H9 (cell line): ENCODE data around the gene DCANP1. TPM values are rescaled to one million over a fixed set of nuclear protein-coding genes. Genes with fewer than 3 reads are reported as not detected.

Experiments used
- DNase-seq: peaks from one replicate; pipeline ENCODE4 v3.0.0-alpha.2; 2017
- H2AFZ ChIP-seq: one replicate; pipeline ENCODE4 v1.6.1; 2013; ENCODE audit warnings: mild to moderate bottlenecking, low read length, control low read depth, moderate library complexity
- H2AK5ac ChIP-seq: 2 replicates; pipeline ENCODE4 v1.6.1; 2013; ENCODE audit warnings: low read length, control low read depth, mixed read lengths; ENCODE audit not compliant: insufficient read length
- H2BK120ac ChIP-seq: one replicate; pipeline ENCODE4 v1.6.1; 2013; ENCODE audit warnings: low read depth, mild to moderate bottlenecking, low read length, control low read depth, inconsistent platforms; ENCODE audit not compliant: poor library complexity, severe bottlenecking
- H2BK12ac ChIP-seq: 2 replicates; pipeline ENCODE4 v1.6.1; 2013; ENCODE audit warnings: low read length, control low read depth, mixed read lengths, low read depth; ENCODE audit not compliant: insufficient read length
- H2BK15ac ChIP-seq: 2 replicates; pipeline ENCODE4 v1.6.1; 2013; ENCODE audit warnings: low read depth, low read length, control low read depth
- H2BK20ac ChIP-seq: one replicate; pipeline ENCODE4 v1.6.1; 2013; ENCODE audit warnings: low read depth, mild to moderate bottlenecking, low read length, control low read depth, inconsistent platforms; ENCODE audit not compliant: poor library complexity, severe bottlenecking
- H2BK5ac ChIP-seq: 2 replicates; pipeline ENCODE4 v1.6.1; 2013; ENCODE audit warnings: low read length, control low read depth, mixed read lengths; ENCODE audit not compliant: insufficient read length
- H3K14ac ChIP-seq: 2 replicates; pipeline ENCODE4 v1.6.1; 2013; ENCODE audit warnings: low read length, control low read depth; ENCODE audit not compliant: insufficient read depth
- H3K18ac ChIP-seq: 2 replicates; pipeline ENCODE4 v1.6.1; 2013; ENCODE audit warnings: low read depth, mild to moderate bottlenecking, mixed read lengths, low read length, control low read depth; ENCODE audit not compliant: insufficient read length
- H3K23ac ChIP-seq: 2 replicates; pipeline ENCODE4 v1.6.1; 2013; ENCODE audit warnings: low read length, control low read depth, mixed read lengths, low read depth; ENCODE audit not compliant: insufficient read length
- H3K23me2 ChIP-seq: 2 replicates; pipeline ENCODE4 v1.6.1; 2013; ENCODE audit warnings: low read depth, mild to moderate bottlenecking, mixed read lengths, low read length, control low read depth; ENCODE audit not compliant: insufficient read length, poor library complexity, severe bottlenecking
- H3K27ac ChIP-seq: 2 replicates; pipeline ENCODE4 v1.5.1; 2013; ENCODE audit warnings: low read length, control low read depth, mixed read lengths, low read depth; ENCODE audit not compliant: insufficient read length
- H3K27me3 ChIP-seq: 2 replicates; pipeline ENCODE4 v1.6.1; 2013; ENCODE audit warnings: low read length, control low read depth, inconsistent platforms; ENCODE audit not compliant: insufficient read depth
- H3K4ac ChIP-seq: 2 replicates; pipeline ENCODE4 v1.6.1; 2013; ENCODE audit warnings: low read depth, mild to moderate bottlenecking, control low read depth, inconsistent platforms, low read length, moderate library complexity
- H3K4me1 ChIP-seq: 2 replicates; pipeline ENCODE4 v1.6.1; 2013; ENCODE audit warnings: low read length, control low read depth, inconsistent platforms; ENCODE audit not compliant: insufficient read depth
- H3K4me2 ChIP-seq: 2 replicates; pipeline ENCODE4 v1.6.1; 2013; ENCODE audit warnings: low read length, control low read depth, mixed read lengths; ENCODE audit not compliant: insufficient read length, insufficient read depth
- H3K56ac ChIP-seq: 2 replicates; pipeline ENCODE4 v1.6.1; 2013; ENCODE audit warnings: low read depth, mild to moderate bottlenecking, mixed read lengths, low read length, control low read depth; ENCODE audit not compliant: insufficient read length
- H3K79me1 ChIP-seq: 2 replicates; pipeline ENCODE4 v1.6.1; 2013; ENCODE audit warnings: low read depth, mild to moderate bottlenecking, moderate library complexity, low read length, control low read depth, inconsistent platforms; ENCODE audit not compliant: insufficient read depth, poor library complexity, severe bottlenecking
- H3K79me2 ChIP-seq: 2 replicates; pipeline ENCODE4 v1.6.1; 2013; ENCODE audit warnings: low read length, control low read depth, inconsistent platforms; ENCODE audit not compliant: insufficient read depth
- H3K9ac ChIP-seq: 2 replicates; pipeline ENCODE4 v1.6.1; 2013; ENCODE audit warnings: low read length, control low read depth, mixed read lengths; ENCODE audit not compliant: insufficient read length; ENCODE audit errors: extremely low read depth
- H3K9me3 ChIP-seq: one replicate; pipeline ENCODE4 v1.6.1; 2013; ENCODE audit warnings: low read depth, low read length, inconsistent platforms; ENCODE audit not compliant: control insufficient read depth
- H3T11ph ChIP-seq: one replicate; pipeline ENCODE4 v1.6.1; 2013; ENCODE audit warnings: mild to moderate bottlenecking, low read length, control low read depth, inconsistent platforms
- H4K20me1 ChIP-seq: one replicate; pipeline ENCODE4 v1.6.1; 2013; ENCODE audit not compliant: control insufficient read depth, insufficient read length, insufficient read depth
- H4K5ac ChIP-seq: 2 replicates; pipeline ENCODE4 v1.6.1; 2013; ENCODE audit warnings: low read depth, mild to moderate bottlenecking, mixed read lengths, low read length, control low read depth; ENCODE audit not compliant: insufficient read length
- H4K8ac ChIP-seq: replicated peaks from 2 replicates; pipeline ENCODE4 v1.6.1; 2013; ENCODE audit warnings: low read length, control low read depth, mixed read lengths, low read depth; ENCODE audit not compliant: insufficient read length
- H4K91ac ChIP-seq: 2 replicates; pipeline ENCODE4 v1.6.1; 2013; ENCODE audit warnings: low read depth, mild to moderate bottlenecking, moderate library complexity, mixed read lengths, low read length, control low read depth; ENCODE audit not compliant: insufficient read length
- H3K27ac Mint-ChIP-seq, 3 experiments: 2 replicates in 2 of 3; 3 replicates in 1 of 3; pipeline ENCODE4 v1.8.0; 2020 to 2021; ENCODE audit warnings: mixed read lengths in 3 of 3, mild to moderate bottlenecking in 1 of 3, moderate library complexity in 1 of 3
- H3K27me3 Mint-ChIP-seq: 2 replicates; pipeline ENCODE4 v1.8.0; 2021; ENCODE audit warnings: low read depth, mild to moderate bottlenecking, moderate library complexity, mixed read lengths
- H3K36me3 Mint-ChIP-seq, 3 experiments: 2 replicates in 2 of 3; 3 replicates in 1 of 3; pipeline ENCODE4 v1.8.0; 2020 to 2021; ENCODE audit warnings: low read depth in 3 of 3, mixed read lengths in 3 of 3; ENCODE audit not compliant: insufficient read depth in 1 of 3
- H3K4me1 Mint-ChIP-seq, 2 experiments: 2 replicates each; pipeline ENCODE4 v1.8.0; 2020; ENCODE audit warnings: mixed read lengths in 2 of 2
- H3K4me3 Mint-ChIP-seq, 2 experiments: 2 replicates in 1 of 2; 3 replicates in 1 of 2; pipeline ENCODE4 v1.8.0; 2020 to 2021; ENCODE audit warnings: mild to moderate bottlenecking in 2 of 2, mixed read lengths in 2 of 2, moderate library complexity in 1 of 2
- H3K9me3 Mint-ChIP-seq, 2 experiments: 2 replicates in 1 of 2; 3 replicates in 1 of 2; pipeline ENCODE4 v1.8.0; 2020; ENCODE audit warnings: mild to moderate bottlenecking in 2 of 2, mixed read lengths in 2 of 2, moderate library complexity in 1 of 2
- CTCF ChIP-seq: fragments of 200-600 bp; sonication (generic); conservative IDR thresholded peaks from 3 replicates; pipeline ENCODE4 v1.8.0; 2021; ENCODE audit warnings: antibody characterized with exemption, mild to moderate bottlenecking
- WGBS: extraction: QIAGEN DNeasy Blood & Tissue Kit; methylation state at CpG from one replicate; pipeline ENCODE4 v1.1.7; 2013; ENCODE audit warnings: missing lambda C conversion rate, low lambda C conversion rate, mixed read lengths; ENCODE audit not compliant: insufficient read length; ENCODE audit errors: extremely low coverage; 5-methylcytosine and 5-hydroxymethylcytosine counted together
- total RNA-seq: library from RNA; stranded (reverse); gene quantifications from 2 replicates; pipeline ENCODE4 v1.2.1, GENCODE V29; 2021

DCANP1 gene
- total RNA-seq, 1 experiment from 2014 or later: not detected

GRCh38 chr5:135452321-135453030, 5.3 kb upstream of the DCANP1 start, which contains the start of gene TIFAB:
Gene TIFAB, minus strand, starts transcription at chr5:135452351. Its CDS starts 2,412 bp downstream, at chr5:135449939.
- Histone ChIP-seq H2BK15ac (no peak within 1 kb of the TSS), H4K8ac (no peak within 1 kb of the TSS), H3K4me2 (no peak within 1 kb of the TSS), H4K5ac (no peak within 1 kb of the TSS), H3K27ac (no peak within 1 kb of the TSS), H3K79me1 (no peaks in the 10 kb centered on the region), H2AK5ac (no peak within 1 kb of the TSS), H2AFZ (no peak within 1 kb of the TSS), H3K9me3 (no peaks in the 10 kb centered on the region), H3K23me2 (no peaks in the 10 kb centered on the region), H3K79me2 (no peaks in the 10 kb centered on the region), H2BK12ac (no peak within 1 kb of the TSS), H4K20me1 (no peaks in the 10 kb centered on the region), H2BK120ac (no peak within 1 kb of the TSS), H3K23ac (no peak within 1 kb of the TSS), H3K4me1 (no peaks in the 10 kb centered on the region), H3T11ph (no peak within 1 kb of the TSS), H3K56ac (no peak within 1 kb of the TSS), H4K91ac (no peak within 1 kb of the TSS), H2BK5ac (no peak within 1 kb of the TSS), H3K4ac (no peak within 1 kb of the TSS), H3K27me3 (peaks cover under 1% of the 10 kb centered on the region; the same call in 1 of the 2 replicates), H3K14ac (no peak within 1 kb of the TSS), H3K18ac (no peak within 1 kb of the TSS), H3K9ac (no peak within 1 kb of the TSS), H2BK20ac (no peak within 1 kb of the TSS)
- H3K27me3 Mint-ChIP-seq: peaks cover 96% of the 10 kb centered on the region
- H3K4me1 Mint-ChIP-seq: peaks cover 4 to 6% of the 10 kb centered on the region in 2 experiments
- WGBS: no CpG with 5 or more reads among the region's 10 CpGs
- no peaks in the 10 kb centered on the region for H3K36me3 Mint-ChIP-seq
- H3K9me3 Mint-ChIP-seq: no peaks in the 10 kb centered on the region
- H3K27ac Mint-ChIP-seq: no peak within 1 kb of the TSS
- peak within 1 kb of the TSS in 1 of 2 experiments; percentile 11; a peak in 1 of 5 replicates for H3K4me3 Mint-ChIP-seq
- no peak for DNase-seq
- TF ChIP-seq CTCF: no peak
